ENCODE results near the gene KCNK4.
"Not testable (repeated sequence)": the region's sequence is repeated elsewhere in the genome, so short reads cannot be mapped to it uniquely, and the experiment has no call there.

The KCNK4 gene

GRCh38 chr11:64292460-64293254, 1.6 kb downstream of the KCNK4 start:
- DNase-seq: no peak

GRCh38 chr11:64294774-64295173, 3.7 kb downstream of the KCNK4 start:
- no peak for DNase-seq

DNA sequence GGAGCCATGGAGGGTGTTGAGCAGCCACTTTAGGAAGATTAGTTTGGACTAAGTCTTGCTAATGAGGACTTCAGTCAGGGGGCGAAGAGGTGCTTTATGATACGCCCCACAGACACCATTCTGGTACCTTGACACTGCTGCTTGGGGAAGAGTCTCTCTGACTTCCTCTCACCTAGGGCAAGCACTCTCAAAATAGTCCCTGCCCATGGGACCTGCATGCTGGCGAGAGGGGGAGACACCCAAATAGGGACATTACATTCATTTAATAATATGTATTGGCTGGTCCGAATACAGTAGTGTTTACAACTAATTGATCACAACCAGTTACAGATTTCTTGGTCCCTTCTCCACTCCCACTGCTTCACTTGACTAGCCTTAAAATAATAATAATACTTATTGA, 4.7 kb downstream of the KCNK4 start:
- no peak for DNase-seq

DNA sequence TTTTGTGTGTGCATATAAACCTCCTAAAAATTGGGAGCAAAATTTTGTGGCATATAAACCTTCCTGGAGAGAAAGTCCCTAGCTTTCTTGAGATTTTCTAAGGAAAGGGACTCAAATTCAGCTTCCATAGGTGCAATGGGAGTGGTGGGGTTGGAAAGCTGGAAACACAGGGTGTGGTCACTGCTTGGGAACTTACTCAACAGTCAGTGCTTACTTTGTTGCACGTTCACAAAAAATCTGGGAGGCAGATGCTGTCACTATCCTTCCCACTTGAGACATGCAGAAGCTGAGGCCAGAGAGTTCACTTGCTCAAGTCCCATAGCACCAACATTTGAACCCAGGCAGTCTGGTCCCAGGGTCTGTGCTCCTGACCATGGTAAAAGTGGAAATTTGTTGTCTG, 5.1 kb downstream of the KCNK4 start:
- DNase-seq: no peak

- DNase-seq: no peak
Measured at GRCh38 chr11:64296830-64297698, 6.0 kb downstream of the KCNK4 start.

DNA sequence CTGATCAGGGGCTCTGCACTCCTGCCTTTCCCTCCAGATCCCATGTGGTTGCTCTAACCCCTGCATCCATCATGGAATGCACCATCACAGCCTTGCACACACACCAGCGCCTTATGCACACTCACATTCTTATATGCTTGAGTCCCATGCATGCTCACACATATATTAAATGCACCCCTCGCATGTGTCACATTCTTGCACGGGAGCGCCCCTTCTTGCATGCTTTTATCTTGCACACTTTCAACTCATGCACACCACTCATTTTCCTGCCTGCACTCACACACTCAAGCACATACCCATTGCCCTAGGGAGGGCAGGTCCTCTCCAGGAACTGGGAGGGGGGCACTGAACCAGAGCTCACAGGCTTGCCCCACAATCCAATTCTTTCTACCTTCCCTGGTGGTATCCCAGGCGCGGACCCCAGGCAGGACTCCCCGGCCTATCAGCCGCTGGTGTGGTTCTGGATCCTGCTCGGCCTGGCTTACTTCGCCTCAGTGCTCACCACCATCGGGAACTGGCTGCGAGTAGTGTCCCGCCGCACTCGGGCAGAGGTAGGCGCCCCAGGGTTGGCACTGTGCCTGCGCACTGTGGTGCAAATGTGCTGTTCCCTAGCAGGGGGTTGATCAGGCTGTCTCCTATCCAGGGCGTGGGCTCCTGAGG, 6.7 kb downstream of the KCNK4 start:
- DNase-seq: no peak

DNA sequence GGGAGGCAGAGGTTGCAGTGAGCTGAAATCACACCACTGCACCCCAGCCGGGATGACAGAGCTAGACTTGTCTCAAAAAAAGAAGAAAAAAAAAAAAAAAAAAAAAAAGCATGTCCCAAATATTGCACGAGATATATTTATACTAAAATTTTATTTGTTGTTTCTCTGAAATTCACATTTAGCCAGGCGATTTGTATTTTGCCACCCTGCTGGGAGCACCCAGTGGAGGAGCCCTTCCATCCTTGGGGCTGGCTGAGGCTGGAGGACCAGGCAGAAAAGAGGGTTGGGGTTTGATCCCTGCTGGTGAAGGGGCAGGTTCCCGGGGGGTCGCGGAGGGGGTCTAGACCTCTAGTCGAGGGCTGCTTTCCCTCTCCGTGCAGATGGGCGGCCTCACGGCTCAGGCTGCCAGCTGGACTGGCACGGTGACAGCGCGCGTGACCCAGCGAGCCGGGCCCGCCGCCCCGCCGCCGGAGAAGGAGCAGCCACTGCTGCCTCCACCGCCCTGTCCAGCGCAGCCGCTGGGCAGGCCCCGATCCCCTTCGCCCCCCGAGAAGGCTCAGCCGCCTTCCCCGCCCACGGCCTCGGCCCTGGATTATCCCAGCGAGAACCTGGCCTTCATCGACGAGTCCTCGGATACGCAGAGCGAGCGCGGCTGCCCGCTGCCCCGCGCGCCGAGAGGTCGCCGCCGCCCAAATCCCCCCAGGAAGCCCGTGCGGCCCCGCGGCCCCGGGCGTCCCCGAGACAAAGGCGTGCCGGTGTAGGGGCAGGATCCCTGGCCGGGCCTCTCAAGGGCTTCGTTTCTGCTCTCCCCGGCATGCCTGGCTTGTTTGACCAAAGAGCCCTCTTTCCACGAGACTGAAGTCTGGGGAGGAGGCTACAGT, 8.1 kb downstream of the KCNK4 start:
- no peak for DNase-seq

GRCh38 chr11:64299847-64300648, 8.9 kb downstream of the KCNK4 start, which contains the start of gene CATSPERZ:
CATSPERZ (plus strand) TSS chr11:64300358; CDS start chr11:64300411, 53 bp downstream.
- no peak for DNase-seq

DNA sequence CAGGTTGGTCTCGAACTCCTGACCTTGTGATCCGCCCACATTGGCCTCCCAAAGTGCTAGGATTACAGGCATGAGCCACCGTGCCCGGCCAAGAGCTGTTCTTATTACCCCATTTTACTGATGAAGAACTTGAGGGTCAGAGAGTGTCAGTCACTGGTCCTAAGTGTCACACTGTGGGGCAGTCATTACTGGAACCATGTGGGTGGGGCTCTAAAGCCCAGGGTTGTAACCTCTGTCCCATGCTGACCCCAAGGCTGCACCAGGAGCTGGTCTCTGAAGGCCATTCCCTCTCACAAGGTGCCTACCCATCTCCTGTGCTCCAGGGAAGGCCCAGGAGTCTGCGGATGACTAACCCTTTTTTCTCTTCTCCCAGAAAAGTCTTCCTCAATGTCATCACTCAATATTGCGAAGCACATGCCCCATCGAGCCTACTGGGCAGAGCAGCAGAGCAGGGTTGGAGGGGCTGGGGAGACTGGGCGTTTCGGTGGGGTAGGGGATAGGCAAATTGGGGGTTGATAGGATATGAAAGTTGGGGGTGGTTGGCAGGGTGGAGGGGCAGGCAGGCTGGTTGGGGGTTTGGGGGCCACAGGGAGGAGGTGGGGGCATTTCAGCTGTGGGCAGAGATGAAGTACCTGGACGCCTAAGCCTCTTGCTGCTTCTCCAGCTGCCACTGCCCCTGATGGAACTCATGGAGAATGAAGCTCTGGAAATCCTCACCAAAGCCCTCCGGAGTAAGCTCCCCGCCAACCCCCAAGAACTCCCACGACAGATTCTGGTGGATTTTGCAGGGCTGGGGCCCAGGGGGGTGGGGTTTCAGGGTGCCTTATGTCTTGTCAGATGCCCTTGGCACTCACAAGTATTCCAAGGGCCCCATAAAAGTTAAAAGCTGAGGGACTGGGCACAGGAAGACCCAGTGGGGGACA, 12.3 kb downstream of the KCNK4 start:
- no peak for DNase-seq

GRCh38 chr11:64304032-64304315, 12.9 kb downstream of the KCNK4 start:
- DNase-seq: no peak

DNA sequence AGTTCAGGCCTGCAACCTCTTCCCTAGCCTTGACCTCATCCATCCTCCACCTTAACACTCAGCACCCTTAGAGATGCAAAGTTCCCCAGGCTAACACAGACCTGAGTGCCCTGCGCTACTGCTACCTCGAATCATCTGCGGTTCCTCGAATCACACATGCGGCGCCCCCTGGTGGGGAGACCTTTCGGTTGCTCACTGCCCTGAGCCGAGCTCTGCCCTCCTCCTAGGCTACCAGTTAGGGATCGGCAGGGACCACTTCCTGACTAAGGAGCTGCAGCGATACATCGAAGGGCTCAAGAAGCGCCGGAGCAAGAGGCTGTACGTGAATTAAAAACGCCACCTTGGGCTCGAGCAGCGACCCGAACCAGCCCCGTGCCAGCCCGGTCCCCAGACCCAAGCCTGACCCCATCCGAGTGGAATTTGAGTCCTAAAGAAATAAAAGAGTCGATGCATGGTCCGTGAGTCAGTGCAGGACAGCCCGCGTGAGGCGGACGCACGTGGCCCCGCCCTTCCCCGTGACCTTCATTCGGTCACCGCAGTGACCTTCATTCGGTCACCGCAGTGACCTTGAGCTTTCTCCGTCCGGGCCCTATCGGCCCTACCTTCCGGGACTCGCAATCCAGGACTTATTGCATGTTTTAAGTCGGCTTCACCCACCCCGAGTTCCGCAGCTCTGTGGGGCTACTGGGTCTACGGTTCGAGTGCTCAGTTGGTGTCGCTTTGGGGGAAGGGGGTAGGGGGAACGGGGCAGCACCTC, 13.4 kb downstream of the KCNK4 start:
- peak; percentile 45 for DNase-seq

DNA sequence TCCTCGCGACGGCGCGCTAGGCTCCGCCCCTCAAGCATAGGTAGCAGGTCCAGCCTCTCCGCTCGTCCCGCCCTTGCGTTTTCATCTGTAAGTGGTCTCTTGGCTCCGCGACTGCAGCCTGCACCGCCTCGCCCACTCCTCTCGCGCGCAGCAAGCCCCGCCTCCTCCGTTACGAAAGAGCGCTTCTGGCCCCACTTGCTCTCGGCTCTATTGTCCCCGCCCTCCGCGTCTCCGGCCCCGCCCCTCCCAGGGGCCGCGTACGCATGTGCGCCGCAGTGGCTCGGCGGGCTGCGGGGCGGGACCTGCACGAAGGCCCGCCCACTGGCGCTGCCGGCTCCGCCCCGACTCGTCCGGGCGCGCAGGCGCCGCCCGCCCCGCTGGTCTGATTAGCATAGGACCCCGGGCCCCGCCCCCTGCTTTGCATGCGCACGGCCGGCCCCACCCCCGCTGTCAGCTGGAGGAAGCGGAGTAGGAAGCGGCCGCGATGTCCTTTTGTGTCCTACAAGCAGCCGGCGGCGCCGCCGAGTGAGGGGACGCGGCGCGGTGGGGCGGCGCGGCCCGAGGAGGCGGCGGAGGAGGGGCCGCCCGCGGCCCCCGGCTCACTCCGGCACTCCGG, 14.1 kb downstream of the KCNK4 start, which contains the start of gene ESRRA:
Gene ESRRA (plus strand): TSS at position 450 of the 616 bp plus-strand sequence. CDS start 1,656 bp downstream, outside the sequence.
- DNase-seq: peak; percentile 94

GRCh38 chr11:64305691-64306562, 14.8 kb downstream of the KCNK4 start:
- no peak for DNase-seq

DNA sequence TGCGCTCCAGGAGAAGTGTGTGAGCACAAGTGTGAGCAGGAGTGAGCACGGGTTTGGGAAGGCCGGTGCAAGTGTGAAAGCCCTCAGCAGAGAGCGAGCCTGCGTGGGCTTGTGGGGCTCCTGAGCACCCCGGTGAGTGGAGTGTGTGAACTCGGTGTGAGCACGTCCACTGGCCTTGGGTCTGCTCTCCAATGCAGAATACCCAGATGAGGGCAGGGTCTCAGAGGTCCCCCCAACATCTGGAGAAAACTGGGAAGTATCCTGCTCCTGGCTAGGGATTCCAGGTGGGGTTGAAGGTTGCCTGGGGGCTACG, 15.4 kb downstream of the KCNK4 start:
- DNase-seq: no peak

GRCh38 chr11:64306876-64307622, 15.9 kb downstream of the KCNK4 start:
- DNase-seq: no peak

DNA sequence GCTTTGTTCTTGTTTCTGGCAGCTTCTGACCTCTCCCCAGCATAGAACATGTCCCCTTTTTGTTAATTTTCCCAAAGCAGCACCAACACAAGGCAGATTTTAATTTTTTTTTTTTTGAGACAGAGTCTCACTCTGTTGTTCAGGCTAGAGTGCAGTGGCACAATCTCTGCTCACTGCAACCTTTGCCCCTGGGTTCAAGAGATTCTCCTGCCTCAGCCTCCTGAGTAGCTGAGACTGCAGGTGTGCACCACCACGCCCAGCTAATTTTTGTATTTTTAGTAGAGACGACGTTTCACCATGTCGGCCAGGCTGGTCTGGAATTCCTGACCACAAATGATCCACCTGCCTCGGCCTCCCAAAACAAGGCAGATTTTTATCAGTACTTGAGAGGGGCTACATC, 16.7 kb downstream of the KCNK4 start:
- DNase-seq: not testable (repeated sequence)

DNA sequence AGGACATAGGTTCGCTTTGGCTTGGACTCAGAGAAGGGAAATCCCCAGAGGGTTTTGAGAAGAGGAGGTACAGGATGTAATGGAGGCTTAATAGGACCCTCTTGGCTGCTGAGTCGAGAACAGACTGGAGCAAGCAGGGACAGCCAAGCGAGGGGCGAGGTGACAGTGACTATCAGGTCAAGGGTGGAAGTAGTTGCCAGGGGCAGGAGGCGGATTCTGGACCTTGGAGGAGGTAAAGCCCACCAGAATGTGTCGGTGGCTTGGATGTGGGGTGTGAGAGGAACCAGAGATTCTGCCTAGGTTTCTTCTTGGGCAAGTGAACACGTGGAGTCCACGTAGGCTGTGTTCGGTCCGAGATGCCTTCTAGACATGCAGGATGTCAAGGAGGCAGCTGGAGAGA, 21.8 kb downstream of the KCNK4 start:
- DNase-seq: no peak

Data from NCI-H187 treated with DMSO at 0.1 percent for 48 hours (cell line).